Measurements from ENCODE around the gene EPAS1.

GRCh38 chr2:46394649-46395510 lies 97.7 kb downstream of the EPAS1 start:
- TF ChIP-seq YEATS4 (CRISPR knock-in tag; IDR thresholded peaks at IDR 0.05; ENCODE audit: borderline replicate concordance) (peak; percentile 35; the same call in 1 of the 2 replicates), CTCF (CRISPR knock-in tag; IDR thresholded peaks at IDR 0.05) (no peak), BCLAF1 (IDR thresholded peaks at IDR 0.05) (no peak), THAP11 (CRISPR knock-in tag; IDR thresholded peaks at IDR 0.05) (peak; percentile 44; the same call in 1 of the 2 replicates), GTF2F1 (IDR thresholded peaks at IDR 0.05; ENCODE audit: low read length) (no peak), PAXIP1 (CRISPR knock-in tag; conservative IDR thresholded peaks at IDR 0.05) (peak; percentile 96), POLR2A (IDR thresholded peaks at IDR 0.05; ENCODE audit: insufficient read depth in 1 of 2, low read depth in 2 of 2, low read length in 2 of 2) (no peak), MIER2 (CRISPR knock-in tag; IDR thresholded peaks at IDR 0.05) (peak; percentile 75; the same call in 1 of the 2 replicates)
